Calu3 (cell line): ENCODE measurements around the gene GNA12. TPM values are rescaled to one million over a fixed set of nuclear protein-coding genes. Genes with fewer than 3 reads are reported as not detected.

ENCODE experiments used
- BruUV-seq: library from RNA; stranded (reverse); fragments of 400-500 nt; replicated peaks from 2 replicates; lab custom pipeline; 2021; lab: Mats Ljungman, UMichigan
- CTCF ChIA-PET: fragments of 300-600 bp; sonication (Branson Sonifier 250); formaldehyde crosslinking; loops from one replicate; lab custom pipeline; 2022; ENCODE audit warnings: antibody characterized with exemption; lab: Charles Lee
- DNase-seq: peaks from one replicate; pipeline ENCODE4 v3.0.0; 2022
- H3K27ac Mint-ChIP-seq: one replicate; pipeline ENCODE4 v1.8.0; 2022; ENCODE audit warnings: mixed read lengths; ENCODE audit not compliant: unreplicated experiment
- H3K27me3 Mint-ChIP-seq: one replicate; pipeline ENCODE4 v1.8.0; 2022; ENCODE audit warnings: mixed read lengths; ENCODE audit not compliant: unreplicated experiment
- H3K36me3 Mint-ChIP-seq: one replicate; pipeline ENCODE4 v1.8.0; 2022; ENCODE audit warnings: mild to moderate bottlenecking, moderate library complexity, mixed read lengths; ENCODE audit not compliant: insufficient read depth, unreplicated experiment
- H3K4me1 Mint-ChIP-seq: one replicate; pipeline ENCODE4 v1.8.0; 2022; ENCODE audit warnings: mild to moderate bottlenecking, low read depth, mixed read lengths; ENCODE audit not compliant: unreplicated experiment
- H3K4me3 Mint-ChIP-seq: one replicate; pipeline ENCODE4 v1.8.0; 2022; ENCODE audit warnings: mild to moderate bottlenecking, low read depth, moderate library complexity, mixed read lengths; ENCODE audit not compliant: unreplicated experiment
- H3K9me3 Mint-ChIP-seq: one replicate; pipeline ENCODE4 v1.8.0; 2022; ENCODE audit warnings: low read depth, mixed read lengths; ENCODE audit not compliant: unreplicated experiment
- CTCF ChIP-seq: fragments of 200-600 bp; IDR thresholded peaks from one replicate; pipeline ENCODE4 v1.8.0; 2022; ENCODE audit warnings: antibody characterized with exemption; ENCODE audit not compliant: unreplicated experiment
- intact Hi-C: fragments of 100-400 bp; cut with micrococcal nuclease; formaldehyde crosslinking; loops from one replicate; pipeline ENCODE4 v1.10.0; 2022; ENCODE audit not compliant: unreplicated experiment
- total RNA-seq: library from RNA; stranded (reverse); gene quantifications from 2 replicates; pipeline ENCODE4 v1.2.3, GENCODE V29; 2022

The GNA12 gene
- total RNA-seq, 1 experiment from 2014 or later, result 78.3 TPM

GRCh38 chr7:2824678-2825461 is 19.2 kb downstream of the GNA12 start:
- intact Hi-C loops, result loop anchor here (5.0 kb wide), 2 partner anchors 37 to 68 kb away; no protein-coding TSS in a partner anchor
- H3K9me3 Mint-ChIP-seq, result no peaks in the 10 kb centered on the region
- CTCF ChIA-PET, result no interaction called here
- no peak for TF ChIP-seq CTCF
- no peaks in the 10 kb centered on the region for H3K27me3 Mint-ChIP-seq
- peaks cover 15% of the 10 kb centered on the region for H3K36me3 Mint-ChIP-seq
- DNase-seq, result no peak
- H3K4me1 Mint-ChIP-seq, result peaks cover 46% of the 10 kb centered on the region
- BruUV-seq, result no TSS peak
- H3K27ac Mint-ChIP-seq, result no peak overlapping the region
- no peak overlapping the region for H3K4me3 Mint-ChIP-seq

- no peaks in the 10 kb centered on the region for H3K9me3 Mint-ChIP-seq
- peaks cover 53% of the 10 kb centered on the region for H3K4me1 Mint-ChIP-seq
- intact Hi-C loops, result loop anchor here (5.0 kb wide), 2 partner anchors 38 to 67 kb away; no protein-coding TSS in a partner anchor
- no peaks in the 10 kb centered on the region for H3K27me3 Mint-ChIP-seq
- CTCF ChIA-PET, result no interaction called here
- TF ChIP-seq CTCF, result no peak
- DNase-seq, result no peak
- H3K27ac Mint-ChIP-seq, result no peak overlapping the region
- peaks cover 15% of the 10 kb centered on the region for H3K36me3 Mint-ChIP-seq
- no TSS peak for BruUV-seq
- no peak overlapping the region for H3K4me3 Mint-ChIP-seq
Measured at GRCh38 chr7:2824026-2824677, 20.0 kb downstream of the GNA12 start.

- H3K36me3 Mint-ChIP-seq, result peaks cover 15% of the 10 kb centered on the region
- H3K9me3 Mint-ChIP-seq, result no peaks in the 10 kb centered on the region
- CTCF ChIA-PET, result no interaction called here
- DNase-seq, result no peak
- peaks cover 56% of the 10 kb centered on the region for H3K4me1 Mint-ChIP-seq
- BruUV-seq, result no TSS peak
- H3K27ac Mint-ChIP-seq, result no peak overlapping the region
- intact Hi-C loops, result loop anchor here (5.0 kb wide), 2 partner anchors 39 to 66 kb away; no protein-coding TSS in a partner anchor
- H3K27me3 Mint-ChIP-seq, result no peaks in the 10 kb centered on the region
- H3K4me3 Mint-ChIP-seq, result no peak overlapping the region
- no peak for TF ChIP-seq CTCF
Measured at GRCh38 chr7:2823130-2823529, 21.0 kb downstream of the GNA12 start.

GRCh38 chr7:2821842-2822507 is 22.1 kb downstream of the GNA12 start:
- Mint-ChIP-seq H3K27me3 (no peaks in the 10 kb centered on the region), H3K4me1 (peaks cover 56% of the 10 kb centered on the region), H3K9me3 (no peaks in the 10 kb centered on the region), H3K27ac (peak overlapping the region; percentile 84), H3K4me3 (peak overlapping the region; percentile 51), H3K36me3 (peaks cover 15% of the 10 kb centered on the region)
- BruUV-seq, result no TSS peak
- no peak for TF ChIP-seq CTCF
- DNase-seq, result peak; percentile 24
- CTCF ChIA-PET, result interaction anchor here (1.5 to 2.5 kb wide), 3 partner anchors 18 to 64 kb away, joined by 4 to 13 read pairs (median 5); no protein-coding TSS in a partner anchor
- intact Hi-C loops, result loop anchor here (5.0 kb wide), 2 partner anchors 40 to 65 kb away; no protein-coding TSS in a partner anchor
